Measurements from ENCODE around the gene MZB1.
A peak's percentile ranks its signal among the peaks of the same experiment; 100 is the strongest.
"Not testable (repeated sequence)": the region's sequence is repeated elsewhere in the genome, so short reads cannot be mapped to it uniquely, and the experiment has no call there.

The MZB1 gene

DNA sequence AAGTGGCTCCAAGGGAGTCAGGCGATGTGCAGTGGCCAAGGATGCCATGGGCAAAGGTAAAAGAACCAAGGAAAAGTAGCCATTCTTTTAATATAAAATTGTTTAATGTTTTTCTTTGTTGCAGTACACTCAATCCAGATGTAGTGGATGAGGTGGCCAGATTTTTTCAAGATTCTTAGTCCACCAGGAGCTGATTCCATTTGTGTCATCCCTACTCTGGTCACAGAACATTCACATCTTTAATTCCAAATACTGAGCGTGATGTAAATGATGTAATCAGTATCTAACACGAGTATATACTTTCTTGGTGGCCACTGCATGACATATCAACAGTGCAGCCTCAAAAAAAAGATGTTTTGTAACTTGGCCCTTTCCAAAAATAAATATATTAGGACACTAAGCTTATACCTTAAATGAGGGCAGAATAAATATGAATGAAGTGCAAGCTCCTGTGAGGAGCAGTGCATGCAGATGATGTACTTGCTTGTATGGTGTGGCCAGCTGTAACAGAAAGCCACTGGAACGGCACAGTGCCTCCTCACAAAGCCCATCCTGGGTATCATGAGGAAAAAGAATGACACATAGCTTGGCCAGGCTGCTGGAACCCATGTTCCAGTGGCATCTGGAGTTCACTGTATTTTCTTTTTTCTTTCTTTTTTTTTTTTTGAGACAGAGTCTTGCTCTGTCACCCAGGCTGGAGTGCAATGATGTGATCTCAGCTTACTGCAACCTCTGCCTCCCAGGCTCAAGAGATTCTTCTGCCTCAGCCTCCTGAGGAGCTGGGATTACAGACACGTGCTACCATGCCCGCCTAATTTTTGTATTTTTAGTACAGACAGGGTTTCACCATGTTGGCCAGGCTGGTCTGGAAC, 20.6 kb upstream of the MZB1 start:
- DNase-seq, result no peak

DNA sequence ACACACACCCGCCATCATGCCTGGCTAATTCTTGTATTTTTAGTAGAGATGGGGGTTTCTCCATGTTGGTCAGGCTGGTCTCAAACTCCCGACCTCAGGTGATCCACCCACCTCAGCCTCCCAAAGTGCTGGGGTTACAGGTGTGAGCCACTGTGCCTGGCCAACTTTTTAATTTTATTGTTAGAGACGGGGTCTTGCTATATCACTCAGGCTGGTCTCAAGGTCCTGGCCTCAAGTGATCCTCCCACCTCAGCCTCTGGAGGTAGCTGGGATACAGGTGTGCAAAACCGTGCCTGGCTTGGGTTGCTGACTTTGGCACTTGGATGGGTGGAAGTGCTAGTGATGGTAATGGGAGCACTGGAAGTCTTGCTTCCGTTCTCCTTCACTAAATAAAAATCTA, 19.4 kb upstream of the MZB1 start:
- not testable (repeated sequence) for DNase-seq

DNA sequence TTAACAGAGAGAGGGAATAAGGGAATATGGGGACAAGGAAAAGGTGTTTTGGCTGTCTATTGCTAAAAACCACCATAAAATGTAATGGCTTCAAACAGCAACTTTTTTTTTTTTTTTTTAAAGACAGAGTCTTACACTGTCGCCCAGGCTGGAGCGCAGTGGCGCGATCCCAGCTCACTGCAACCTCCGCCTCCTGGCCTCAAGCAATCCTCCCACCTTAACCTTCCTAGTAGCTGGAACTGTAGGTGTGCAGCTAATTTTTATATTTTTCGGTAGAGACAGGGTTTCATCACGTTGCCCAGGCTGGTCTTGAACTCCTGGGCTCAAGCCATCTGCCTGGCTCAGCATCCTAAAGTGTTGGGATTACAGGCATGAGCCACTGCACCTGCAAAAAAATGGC, 18.5 kb upstream of the MZB1 start:
- no peak for DNase-seq

DNA sequence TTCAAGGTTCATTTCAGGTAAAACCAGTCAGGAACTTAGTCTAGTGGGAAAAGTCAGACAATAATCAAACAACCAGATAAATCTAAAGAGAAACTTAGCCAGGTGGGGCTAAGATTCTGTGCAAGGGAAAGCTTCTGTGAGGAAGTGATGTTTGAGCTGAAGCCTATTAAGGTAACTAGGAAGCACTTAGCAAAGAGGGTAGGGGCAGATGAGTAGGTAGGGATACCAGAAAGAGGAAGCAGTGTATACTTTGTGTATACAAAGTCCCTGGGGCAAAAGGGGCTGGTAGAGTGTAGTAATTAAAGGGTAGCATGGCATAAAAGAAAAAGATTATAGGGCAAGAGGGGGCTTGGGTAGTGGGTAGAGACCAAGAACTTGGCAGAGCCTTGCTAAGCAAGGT, 17.8 kb upstream of the MZB1 start:
- peak; percentile 32 for DNase-seq

DNA sequence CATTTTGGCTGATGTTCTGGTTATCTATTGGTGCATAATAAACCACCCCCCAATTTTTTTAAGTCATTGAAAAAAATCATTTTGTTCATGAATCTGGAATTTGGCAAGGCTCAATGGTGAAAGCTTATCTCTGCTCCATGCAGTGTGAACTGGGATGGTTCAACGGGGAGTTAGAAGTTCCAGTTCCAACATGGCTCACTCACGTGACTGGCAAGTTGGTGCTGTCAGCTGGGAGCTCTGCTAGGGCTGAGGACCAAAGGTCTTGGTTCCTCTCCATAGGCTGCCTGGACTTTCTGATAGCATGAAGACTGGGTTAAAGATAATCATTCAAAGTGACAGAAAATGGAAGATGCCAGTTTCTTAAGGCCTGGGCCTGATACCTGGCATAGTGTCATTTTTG, 17.2 kb upstream of the MZB1 start:
- DNase-seq, result no peak

DNA sequence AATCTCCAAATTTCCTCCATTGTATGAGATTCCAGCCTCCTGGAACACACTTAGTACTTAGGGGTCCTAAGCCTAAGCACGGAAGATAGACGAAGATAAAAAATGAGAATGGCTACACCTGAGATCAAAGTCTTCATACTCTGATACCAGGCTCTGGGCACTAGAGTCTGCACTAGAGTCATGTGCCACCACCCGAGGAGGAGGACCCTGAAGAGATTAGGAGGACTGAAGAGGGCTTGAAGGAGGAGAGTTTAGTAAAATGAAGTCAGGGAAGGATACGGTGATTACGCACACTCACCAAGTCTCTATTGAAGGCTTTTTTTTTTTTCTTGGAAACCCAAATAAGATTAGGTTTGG, 14.7 kb upstream of the MZB1 start:
- DNase-seq, result no peak

DNA sequence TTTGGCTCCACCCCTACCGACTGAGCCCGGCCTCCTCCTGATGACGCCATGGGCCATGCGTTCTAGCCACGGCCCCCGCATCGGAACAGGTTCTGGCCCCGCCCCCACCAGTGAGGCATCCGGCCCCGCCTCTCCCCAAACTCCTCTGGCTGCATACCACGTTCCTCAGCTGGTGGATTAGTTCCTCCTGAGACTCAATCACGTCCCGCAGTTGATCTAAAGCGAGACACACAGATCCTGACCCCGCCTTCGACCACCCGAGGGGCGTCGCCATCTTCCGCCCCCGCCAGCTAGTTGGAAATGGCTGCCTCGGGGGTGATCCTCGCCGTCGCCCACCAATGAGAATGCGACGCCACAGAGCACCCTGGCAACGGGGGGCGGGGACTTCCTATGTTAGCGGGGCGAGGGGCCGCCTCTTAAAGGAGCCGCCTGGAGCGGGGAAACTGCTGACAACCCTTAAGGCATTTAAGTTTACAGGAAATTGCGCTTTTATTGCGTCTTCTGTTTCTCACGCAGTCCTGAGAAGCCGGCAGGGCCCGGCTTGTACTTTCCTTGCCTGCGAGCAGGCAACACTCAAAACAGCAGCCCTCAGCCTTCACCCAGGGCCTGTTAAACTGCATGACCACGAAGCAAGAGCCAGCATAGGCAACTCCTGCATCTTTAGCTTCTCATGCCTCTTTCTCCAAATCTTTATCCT, 14.2 kb upstream of the MZB1 start, which contains the start of gene SPATA24:
SPATA24 (minus strand) TSS at position 303 of the 697 bp plus-strand sequence; CDS start at position 274, 29 bp downstream.
- DNase-seq, result peak; percentile 89

DNA sequence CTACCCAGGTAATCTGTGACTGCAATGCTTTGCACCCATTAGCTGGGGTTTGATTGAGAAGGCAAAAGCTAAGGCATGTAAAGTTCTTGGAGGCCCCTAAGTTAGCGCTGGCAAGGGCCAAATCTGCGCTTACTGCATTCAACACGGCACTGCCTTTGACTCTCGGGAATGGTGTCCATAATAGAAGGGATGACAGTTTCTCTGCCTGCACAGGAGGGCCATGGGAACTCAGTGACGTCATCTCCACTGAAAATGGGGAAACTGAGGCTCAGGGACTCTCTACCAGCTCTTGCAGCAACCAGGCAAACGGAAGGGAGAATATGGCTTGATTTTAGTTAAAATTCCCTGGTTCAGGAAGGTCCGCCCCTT, 13.7 kb upstream of the MZB1 start:
- DNase-seq, result no peak

DNA sequence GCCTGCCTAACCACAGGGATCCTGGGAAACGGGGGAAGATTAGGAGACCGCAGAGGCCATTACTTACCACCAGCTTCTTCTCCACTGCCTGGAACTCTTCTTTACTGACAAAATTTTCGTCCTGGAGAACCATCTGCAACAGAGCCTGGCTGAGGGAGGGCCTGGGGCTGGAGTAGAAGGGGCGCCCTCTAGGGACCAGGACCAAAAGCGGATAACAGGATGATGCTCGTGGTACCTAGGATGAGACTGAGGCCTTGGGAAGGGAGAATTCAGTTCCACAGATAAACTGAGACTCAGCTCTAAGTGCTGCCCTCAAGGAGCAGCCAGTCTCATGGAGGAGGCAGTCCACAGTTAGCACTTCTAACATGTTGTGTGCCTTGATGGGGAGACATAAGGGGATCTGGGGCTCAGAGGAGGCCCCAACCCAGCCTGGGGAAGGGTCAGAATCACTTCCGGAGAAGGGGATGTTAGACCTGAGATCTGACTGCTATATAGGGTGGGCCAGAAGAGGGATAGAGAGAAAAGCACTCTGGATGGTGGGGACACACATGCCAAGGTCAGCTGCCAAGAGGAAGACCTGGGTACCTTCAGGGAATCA, 12.9 kb upstream of the MZB1 start:
- no peak for DNase-seq

DNA sequence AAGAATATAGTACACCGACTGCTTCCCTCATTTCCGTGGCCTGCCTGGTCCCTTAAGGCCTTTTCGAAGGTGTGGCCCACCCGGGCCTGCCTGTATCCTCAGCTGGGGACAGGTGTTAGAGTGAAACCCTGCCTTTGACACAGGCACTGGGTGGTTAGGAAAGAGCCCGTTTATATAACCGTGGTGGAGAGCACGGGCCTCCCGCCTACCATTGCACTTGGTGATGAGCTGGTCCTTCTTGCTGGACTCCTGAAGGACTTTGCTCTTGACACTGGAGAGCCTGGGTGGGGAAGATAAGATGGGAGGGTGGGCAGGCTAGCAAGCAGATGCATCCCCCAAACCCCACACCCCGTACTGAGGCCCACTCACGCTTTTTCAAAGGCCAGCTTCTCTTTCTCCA, 11.8 kb upstream of the MZB1 start:
- no peak for DNase-seq

DNA sequence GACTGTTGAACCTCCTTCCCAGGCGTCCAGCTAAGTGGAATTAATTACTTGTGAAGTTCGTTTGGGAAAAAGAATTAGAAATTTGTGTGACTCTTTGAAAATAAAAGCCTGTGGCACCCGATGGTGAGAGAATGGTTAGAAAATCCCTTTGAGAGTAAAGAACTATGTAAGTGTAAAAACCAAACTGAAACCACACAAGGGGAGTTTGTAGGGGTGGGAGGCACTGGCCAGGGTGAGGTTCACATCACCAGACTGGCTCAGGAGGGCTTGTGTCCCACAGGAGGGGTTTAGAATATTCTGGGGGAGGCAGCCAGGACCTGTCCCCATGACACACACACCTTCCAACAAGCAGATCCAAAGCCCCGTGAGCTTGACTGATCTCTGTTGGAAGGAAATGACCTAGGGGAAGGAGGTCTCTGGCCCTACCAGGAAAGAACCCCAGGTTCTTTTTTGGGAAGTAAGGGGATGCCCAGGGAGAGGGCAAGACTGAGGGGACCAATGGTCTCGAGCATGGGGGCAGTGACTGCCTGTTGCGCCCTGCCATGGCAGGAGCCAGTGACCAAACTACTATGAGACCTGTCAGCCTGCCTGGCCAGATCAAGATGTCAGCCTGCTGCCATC, 9.9 kb upstream of the MZB1 start:
- no peak for DNase-seq

DNA sequence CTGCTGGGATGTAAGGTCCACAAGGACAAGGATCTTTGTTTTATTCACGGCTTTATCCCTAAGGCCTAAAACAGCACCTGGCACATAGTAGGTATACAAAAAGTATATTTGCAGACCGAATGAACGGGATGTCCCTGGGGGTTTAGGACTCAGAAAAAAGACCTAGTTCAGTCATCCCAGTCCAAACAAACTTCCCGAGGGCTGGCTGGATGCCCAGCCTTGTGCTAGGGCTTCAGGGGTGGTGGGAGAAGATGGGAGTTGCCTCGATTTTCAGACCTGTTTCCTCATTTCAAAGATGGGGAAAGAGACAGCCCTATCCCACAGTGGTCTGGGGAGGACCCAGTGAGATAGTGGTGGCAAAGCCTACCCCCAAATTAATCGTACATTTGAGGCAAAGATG, 8.2 kb upstream of the MZB1 start:
- no peak for DNase-seq

DNA sequence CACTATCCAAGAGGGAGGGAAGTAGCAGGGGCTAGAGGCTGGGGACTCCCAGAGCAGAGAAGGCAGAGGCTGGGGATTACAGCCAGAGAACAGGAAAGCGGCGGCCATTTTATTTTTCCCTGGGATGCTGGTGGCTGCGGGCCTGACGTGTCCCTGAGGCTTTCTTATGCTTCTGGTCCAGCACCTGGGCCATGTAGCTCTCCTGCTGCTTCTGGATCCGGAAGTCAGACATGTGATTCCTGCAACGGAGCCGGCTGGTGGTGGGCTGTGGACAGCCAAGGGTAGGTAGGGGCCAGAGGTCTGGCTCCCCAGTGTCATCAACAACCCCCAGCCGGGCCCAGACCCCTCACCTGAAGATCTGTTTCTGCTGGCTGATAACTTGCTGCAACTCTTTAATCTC, 7.0 kb upstream of the MZB1 start:
- DNase-seq, result no peak

DNA sequence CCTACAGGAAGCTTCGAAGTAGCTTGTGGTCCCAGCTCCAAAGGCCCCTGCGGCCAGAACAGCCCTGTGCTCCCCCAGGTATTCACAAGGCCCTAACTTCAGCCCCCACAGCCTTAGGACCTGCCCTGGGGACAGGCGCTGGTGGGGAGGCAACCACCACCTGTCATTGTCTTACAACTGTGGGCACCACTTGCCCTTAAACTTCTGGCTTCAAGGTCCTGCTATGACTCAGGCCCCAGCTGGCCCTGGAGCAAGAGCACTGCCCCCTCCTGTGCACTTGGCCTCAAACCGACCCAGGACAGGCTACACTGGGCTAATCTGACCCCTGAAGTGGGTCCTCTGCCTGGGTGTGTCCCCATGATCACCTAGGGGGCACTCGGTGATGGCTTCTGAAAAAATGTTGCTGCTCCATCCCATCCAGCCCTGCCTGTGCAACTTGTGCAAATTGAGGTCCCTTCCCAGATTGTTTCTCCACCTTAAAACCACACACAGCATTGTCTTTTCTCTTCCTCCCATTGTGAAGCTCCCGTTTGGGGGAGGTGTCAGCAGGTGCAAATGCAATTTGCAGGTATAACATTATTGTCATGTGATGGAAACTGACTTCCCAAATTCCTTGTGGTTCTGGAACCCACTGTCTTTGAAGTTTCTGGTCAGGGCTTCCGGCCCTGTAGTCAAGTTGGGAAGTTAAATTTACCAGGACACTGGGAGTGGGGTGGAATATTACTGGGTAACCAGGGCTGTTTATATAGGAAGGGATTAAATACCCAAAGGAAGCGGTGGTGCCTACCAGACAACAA, 6.3 kb upstream of the MZB1 start:
- DNase-seq, result no peak

DNA sequence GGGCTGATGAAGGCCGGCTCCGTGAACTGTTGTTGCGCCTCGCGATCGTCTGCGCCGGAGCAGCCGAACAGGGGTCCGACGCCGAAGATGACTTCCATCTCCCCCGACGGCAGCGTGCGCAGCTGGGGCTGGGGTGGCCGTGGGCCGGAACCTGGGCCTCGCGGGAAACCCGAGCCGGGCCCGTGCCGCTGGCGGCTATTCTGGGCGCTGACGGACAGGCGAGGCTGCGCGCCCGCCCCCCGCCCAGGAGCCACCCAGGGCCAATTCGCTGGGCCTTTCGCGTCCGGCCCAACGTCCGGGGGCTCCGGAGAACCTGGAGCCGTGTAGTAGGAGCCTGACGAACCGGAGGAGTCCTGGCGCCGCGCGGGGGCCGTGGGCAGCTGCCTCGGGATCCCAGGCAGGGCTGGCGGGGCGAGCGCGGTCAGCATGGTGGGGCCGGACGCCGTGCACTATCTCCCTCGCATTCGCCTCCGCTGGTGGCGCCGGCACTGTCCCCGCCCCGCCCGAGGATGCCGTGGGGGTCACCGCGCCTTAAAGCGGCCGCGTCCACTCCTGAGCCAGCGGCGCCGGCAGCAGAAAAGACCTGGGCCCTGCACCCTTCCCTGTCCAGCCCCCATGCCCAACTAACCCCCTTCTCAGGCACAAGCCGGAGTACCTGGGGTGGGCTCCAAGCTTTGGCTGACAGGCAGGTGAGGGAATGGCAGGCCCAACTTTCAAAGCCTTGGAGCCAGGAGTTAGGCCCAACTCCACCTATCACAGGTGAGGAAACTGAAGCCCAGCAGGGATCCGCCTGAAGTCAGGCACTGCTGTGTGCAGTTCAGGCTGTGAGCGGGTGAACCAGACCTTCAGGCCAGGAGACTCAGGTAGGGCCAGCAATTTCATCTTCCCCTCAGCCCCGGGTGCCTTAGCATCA, 5.2 kb upstream of the MZB1 start, which contains the start of gene PROB1:
PROB1 (minus strand) TSS at position 451 of the 913 bp plus-strand sequence; CDS start at position 428, 23 bp downstream.
- no peak for DNase-seq

DNA sequence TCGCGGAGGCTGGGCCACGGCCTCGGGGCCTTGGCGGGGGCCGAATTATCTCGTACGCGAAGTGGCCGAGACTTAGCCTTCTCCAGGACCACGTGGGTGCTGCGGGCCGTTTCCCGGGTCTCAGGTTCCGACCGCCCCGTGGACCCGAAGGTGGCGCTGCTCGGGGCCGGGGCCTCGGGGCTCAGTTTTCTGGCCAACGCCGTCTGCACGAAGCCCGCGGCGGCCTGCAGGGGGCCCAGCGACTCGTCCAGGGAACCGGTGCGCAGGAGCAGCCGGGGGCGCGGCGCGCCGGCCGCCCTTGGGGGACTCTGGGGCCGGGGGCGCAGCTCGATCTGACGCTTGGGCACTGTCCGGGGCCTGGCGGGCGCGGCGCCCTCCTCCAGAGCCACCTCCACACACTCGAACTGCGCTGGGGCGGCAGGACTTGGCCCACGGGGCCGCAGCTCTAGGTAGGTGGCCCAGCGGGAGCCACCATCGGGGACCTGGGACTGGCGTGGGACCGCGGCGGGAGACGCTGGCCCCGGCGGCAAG, 4.5 kb upstream of the MZB1 start:
- peak; percentile 14 for DNase-seq

DNA sequence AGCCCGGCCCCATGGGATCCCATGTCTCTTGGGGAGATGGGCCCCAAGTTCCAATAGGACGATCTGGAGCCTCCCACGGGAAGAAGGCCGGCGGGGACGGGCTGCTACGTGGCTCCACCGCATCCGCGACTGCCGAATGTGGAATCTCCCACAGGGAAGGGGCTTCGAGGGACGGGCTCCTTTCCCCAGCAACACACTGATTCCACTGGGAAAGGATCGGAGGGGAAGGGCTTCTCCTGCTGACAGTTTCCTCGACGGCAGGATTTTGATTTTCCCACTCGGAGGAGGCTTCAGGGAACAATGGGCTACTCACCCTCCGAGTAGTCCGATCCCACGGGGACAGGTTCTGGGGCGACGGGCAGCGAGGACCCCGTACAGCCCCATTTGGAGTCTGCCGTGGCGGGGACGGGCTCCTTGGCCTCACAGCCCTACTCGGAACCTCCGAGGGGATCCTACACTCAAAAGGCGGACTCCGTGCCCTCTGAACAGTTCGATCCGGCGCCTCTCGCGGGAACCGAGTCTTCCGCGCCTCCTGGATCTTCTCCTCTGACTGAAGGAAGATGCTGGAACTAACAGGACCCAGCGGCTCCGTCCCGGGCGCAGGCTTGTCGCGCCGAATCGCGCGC, 3.9 kb upstream of the MZB1 start:
- no peak for DNase-seq

DNA sequence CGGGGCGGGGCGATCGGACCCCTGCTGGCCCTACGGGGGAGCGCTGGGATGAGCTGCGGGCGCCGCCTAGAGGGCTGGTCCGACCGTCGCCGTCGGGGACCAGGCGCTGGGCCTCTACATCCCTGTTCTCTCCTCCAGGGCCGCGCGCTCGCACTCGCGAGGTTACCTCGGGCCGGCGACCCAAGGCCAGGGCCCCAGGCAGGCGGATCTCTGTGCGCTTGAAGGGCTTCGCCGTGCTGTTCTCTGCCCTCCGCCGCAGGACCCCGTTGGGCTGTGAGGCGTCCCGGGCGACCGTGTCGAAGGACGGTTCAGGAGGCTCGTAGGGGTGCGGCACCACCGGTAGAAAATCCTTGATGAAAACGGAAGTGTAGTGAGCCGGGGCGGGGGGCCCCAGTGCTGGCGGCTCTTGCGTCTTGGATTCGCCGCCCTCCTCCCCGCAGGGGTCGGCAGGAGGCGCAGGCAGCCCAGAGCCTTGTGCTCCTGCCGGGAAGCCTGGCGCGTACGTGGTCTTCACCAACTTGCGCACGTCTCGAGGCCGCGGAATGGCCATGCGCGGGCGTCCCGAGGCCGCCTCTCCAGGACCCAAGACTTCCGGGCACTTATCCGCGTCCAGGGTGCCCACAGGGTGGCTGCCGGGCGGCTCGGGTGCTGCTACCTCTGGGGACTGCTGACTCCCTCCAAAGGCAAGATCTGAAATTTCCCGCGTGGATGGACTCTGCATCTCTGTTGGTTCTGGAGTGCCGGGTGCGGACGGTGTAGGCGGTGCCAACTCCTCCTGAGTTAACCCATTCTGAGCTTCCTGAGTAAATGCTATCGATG, 3.2 kb upstream of the MZB1 start:
- no peak for DNase-seq

DNA sequence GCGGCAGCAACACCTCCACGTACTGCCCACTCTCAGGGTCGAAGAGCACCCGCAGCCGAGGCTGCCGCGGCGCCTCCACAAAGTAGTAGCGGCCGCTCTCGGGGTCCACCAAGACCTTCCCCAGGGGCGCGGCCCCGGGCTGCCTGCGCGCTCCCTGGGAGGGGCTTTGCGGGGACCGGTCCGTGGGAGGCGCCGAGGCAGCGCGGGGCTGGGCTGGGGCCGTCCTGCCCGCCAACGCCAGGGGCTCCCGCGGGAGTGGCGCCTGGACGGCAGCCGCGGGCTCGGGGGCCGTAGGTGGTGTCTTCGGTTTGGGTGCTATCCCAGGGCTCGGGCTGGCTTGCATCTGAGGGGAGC, 2.6 kb upstream of the MZB1 start:
- DNase-seq, result no peak
